Fibroblast of upper back skin (primary cell): ENCODE data around the gene TAOK1.

Experiments used
- DNase-seq: peaks from one replicate; pipeline ENCODE4 v3.0.0-alpha.2; 2013

The TAOK1 gene

DNA sequence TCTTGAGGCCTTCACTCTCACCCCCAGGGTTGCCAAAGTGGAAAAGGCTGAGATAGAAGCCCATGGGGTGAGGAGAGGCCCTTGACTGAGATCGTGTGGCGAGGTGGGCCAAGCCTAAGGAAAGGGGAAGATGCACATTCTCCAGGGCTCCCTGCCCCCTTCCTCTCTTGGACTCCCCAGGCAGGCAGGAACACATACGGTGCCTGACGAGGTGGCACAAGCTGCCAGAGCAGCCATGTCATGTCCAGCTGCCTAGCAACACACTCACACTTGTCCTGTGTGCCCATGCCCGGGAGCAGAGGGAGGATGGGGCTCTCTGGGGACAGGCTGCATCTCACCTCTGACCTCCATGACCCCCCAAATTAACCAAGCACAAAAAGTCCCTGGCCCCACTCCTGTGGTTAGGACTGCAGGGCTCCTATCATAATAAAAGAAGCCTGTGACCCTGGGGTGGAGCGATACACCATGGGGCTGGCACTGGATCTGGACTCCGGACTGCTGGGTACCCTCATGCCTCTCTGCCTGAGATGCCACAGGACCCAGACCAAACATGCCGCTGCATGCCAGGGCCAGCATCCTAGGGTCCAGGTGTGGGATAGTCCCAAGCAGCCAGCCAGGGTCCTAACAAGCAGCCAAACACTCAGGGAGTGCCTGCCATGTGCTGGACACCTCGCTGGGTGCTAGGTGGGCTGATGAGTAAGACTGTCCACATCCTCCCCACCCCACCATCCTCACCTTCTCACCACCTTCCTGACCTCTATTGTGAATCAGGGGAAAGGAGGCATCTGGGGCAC is 196.7 kb downstream of the TAOK1 start:
- no peak for DNase-seq

DNA sequence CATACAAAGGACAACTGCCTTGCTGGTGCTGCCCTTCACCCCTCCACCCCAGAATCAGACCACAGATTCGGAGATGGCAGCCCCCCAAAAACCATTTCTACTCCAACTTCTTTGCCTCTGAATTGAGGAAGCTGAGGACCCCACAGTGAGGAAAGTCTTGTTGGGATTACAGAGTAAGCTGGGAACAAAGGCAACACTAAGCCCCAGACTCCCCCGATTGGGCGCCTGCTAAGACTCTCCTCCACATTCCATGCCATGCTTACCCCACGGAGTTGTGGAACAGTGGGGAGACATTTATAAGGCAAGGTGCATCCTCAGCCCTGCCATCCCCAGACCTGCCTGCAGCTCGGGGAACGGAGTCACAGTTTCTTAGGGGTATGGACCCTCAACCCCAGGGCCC is 197.4 kb downstream of the TAOK1 start:
- no peak for DNase-seq

DNA sequence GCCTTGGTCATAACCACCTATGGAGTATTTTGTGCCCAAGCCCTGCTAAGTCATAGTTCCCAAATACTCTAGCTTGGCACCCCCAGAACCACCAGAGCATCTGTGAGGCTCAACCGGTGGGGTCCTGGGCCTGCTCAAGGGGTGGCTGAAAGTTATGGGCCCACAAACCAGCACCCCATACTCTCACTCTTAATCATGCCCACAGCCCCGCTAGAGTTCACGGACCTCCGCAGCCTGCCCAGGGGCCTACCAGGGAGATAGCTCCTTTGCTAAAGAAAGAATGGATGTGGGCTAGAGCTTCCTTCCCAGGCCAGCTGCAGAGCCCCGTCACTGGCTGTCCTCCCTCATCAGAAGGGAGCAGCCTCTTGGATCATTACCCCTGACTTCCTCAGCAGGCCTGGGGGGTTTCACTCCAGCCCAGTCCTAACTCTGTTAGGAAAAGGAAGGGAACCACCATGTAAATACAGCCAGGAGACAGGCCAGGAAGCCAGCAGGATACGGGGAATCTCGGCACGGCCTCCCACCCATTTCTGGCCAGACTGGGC is 197.9 kb downstream of the TAOK1 start:
- DNase-seq, result no peak

- DNase-seq, result no peak
Observed at GRCh38 chr17:29588562-29589411, 198.6 kb downstream of the TAOK1 start.

- DNase-seq, result peak; percentile 82
Observed at GRCh38 chr17:29589524-29590410, 199.6 kb downstream of the TAOK1 start, which contains the start of gene GIT1. TSS of gene GIT1 (minus strand) at chr17:29589648. CDS start at chr17:29589378, 270 bp downstream.

GRCh38 chr17:29590411-29591145 is 200.4 kb downstream of the TAOK1 start:
- DNase-seq, result peak; percentile 67

DNA sequence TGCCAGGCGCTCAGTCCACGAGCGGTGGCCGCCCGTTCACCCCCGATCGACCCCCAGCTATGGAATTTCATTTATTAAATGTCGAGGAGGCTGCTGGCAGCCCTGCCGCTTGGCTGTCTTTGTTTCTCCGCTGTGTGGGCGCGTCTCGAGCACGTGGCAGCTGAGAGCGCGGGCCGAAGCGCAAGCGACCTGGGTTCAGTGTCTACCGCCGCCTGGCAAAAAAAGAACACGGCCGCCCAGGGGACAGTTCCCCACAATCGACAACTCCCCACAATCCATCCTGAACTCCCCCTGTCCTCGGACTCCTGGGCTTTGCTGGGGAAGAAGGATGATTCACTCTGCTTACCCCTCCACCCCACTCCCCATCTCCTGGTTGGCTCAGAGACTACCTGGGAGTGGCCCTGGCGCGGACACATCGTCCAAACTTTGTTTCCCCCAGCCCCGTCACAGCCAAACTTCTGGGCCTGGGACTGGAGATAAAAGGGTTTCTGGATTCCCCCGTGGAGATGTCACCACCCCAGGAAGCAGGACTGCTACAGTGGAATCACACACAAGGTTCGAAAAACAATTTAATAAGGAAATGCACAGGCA is 201.1 kb downstream of the TAOK1 start:
- DNase-seq, result peak; percentile 74

DNA sequence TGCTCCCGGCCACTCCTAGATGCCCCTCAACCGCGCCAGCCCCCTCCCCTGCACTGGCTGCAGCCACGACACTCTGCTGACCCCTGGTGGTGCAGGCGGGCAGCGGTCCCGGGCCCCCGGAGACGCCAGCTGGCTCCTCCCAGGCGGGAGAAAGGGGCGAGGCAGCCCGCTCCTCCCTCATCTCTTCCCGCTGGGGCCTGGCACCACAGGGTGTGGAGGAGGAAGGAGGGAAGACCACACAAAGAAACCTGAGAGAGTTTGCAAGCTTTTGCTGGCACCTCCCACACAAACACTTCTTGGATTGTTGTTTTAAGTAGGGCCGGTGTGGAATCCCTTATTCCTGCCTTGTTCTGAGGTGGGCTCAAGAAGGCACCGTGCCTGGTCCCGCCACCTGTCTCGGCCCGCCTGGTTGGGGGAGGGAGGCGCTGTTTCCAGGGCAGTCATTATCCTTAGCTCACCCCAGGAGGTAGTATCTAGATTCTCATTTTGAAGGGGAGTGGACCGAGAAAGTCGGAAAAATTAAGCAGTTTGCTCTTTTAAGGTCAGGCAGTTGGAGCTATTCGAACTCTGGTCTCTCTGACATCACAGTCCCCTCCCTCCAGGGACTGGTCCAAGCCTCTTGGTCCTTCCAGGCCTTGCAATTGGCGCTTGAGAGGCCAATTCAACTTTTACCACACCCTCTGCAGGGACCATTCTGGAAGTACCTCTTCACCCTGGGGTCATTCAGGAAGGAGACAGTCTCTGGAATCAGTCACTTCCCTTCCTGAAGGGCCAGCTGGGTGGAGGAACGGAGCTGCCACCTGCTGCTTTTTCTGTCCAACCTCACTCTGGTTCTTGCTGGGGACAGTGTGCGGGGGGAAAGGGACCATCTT is 201.8 kb downstream of the TAOK1 start:
- peak; percentile 79 for DNase-seq

DNA sequence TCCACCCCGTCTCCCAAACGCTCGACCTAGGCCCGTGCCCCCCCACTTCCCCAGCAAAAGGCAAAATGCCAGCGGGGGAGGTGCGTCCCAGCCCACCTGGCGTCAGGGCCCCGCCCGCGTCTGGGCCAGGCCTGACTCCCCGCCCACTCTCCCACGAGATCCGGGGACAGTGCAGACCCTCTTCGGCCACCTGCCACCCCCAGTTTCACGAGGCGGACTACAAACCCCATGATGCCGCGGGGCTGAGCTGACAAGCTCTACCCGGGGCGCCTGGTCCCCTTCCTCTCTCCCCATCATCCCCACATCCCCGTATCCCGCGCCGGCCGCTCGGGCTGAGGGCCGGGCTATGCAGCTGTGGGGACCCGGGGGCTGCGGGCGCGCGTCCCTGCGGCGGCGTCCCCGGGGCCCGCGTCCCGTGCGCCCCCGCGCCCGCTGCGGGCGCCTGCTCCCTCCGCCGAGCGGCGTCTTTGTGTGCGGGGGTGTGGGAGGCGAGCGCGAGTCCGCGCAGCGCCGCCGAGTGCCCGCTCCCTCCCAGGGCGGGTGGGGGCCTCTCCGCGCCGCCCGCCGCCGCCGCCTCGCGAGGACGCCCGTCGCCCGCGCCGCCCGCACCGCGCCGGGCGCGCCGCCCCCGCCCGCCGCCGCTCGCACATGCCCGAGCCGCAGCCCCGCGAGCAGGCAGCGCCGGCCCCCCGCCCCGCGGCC is 202.8 kb downstream of the TAOK1 start, which contains the start of gene ANKRD13B:
Gene ANKRD13B, plus strand, starts transcription at position 283 of the 702 bp plus-strand sequence. CDS start 490 bp downstream, outside the sequence.
- no peak for DNase-seq

DNA sequence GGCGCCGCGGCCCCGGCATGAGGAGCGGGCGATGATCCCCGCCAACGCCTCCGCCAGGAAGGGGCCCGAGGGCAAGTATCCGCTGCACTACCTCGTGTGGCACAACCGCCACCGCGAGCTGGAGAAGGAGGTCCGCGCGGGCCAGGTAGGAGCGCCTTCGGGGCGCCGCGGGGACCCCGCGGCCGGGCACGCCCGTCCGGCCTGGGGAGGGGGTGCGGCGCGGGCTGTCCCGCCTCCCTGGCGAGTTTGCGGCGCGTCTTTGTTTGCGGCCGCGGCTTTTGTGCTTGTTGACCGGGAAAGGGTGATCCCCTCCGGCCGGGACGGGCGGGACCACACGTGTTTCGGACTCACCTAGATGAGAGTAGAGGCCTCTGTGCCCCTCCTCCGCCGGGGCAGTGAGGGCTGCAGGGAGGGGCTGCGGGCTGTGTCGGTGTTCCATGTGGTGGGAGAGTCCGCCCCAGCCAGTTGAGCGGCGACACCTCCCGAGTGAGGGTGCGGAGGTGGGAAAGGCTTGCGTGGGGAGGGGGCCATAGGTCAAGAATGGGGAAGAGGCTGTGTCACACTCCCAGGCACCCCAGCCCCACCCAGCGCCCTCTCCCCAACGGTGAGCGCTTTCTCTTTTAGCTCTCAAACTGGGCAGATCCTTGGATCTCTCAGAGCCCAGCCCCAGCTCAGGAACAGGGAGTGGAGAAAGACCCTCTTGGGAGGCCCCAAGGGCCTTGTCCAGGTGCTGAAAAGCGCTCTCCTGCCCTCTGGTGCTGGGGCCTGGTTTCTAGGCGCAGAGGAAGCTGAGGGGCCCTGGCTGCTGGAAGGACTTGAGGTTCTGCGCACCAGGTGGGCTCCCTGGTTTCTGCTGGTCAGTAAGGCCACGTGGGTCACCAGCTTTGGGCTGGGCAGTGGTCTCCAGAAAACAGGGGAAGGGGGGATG is 203.7 kb downstream of the TAOK1 start:
- no peak for DNase-seq

DNA sequence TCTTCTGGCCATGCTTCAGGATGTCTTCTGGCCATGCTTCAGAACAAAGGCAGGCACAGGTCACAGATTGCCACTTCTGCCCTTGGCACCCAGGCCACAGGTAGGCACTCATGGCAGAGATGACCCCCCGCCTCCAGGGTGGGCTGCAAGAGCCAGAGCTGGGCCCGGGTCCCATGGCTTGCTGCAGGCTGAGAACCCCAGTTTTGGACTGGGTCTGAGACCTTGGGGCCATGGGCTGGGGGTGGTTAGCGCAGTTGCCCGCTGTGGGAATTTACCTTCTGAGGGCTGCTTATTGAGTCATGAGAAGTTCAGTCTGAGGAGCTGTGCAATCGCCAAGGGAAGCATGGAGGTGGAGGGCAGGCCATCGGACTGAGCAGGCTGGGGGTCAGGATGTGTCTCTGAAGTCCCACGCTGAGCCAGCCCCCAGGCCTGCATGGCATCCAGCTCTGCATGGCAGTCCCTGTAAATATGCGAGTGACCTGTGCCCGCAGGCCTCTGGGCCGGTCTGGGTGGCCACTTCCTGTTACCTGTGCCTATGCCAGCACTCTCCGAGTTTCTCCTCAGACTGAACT is 204.4 kb downstream of the TAOK1 start:
- no peak for DNase-seq

- peak; percentile 38 for DNase-seq
Observed at GRCh38 chr17:29595107-29595942, 205.2 kb downstream of the TAOK1 start.

DNA sequence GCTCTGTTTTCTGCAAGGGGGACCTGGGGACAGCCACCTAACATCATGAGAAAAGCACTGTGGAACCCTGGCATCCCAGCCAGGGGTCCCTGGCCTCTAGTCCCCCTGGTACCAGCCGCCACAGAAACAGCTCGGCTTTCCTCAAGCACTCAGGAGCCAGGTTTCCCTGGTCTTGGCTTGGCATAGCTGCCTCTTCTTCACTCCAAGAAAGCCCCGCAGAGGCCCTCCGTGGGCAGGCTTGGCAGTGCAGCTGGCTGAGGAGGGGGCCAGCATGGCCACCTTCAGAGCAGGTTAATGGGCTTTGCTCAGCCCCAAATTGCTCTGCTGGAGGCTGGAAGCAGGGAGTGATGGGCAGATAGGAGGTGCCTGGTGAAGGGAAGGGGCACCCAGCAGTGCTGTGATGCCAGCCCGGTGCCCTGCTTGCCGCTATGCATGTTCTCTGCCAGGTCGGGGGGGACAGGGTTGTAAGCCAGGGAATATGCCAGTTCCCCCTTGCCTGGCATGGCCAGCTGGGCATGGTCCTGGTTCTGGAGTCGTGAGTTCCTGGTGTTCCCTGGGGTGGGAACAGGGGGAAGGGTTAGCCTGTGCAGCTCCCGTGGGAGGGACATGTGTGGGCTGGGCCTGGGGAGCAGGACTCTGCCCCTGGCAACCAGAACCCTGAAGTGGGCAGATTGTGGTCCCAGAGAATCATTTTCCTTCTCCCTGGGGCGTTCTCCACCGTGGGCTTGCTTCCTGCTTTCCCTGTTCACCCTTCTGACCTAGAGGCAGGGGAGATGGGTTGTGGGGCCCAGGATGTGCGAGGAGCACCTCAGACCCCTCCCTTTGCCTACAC is 206.0 kb downstream of the TAOK1 start:
- DNase-seq, result no peak

- DNase-seq, result no peak
Observed at GRCh38 chr17:29596811-29597210, 206.6 kb downstream of the TAOK1 start.

DNA sequence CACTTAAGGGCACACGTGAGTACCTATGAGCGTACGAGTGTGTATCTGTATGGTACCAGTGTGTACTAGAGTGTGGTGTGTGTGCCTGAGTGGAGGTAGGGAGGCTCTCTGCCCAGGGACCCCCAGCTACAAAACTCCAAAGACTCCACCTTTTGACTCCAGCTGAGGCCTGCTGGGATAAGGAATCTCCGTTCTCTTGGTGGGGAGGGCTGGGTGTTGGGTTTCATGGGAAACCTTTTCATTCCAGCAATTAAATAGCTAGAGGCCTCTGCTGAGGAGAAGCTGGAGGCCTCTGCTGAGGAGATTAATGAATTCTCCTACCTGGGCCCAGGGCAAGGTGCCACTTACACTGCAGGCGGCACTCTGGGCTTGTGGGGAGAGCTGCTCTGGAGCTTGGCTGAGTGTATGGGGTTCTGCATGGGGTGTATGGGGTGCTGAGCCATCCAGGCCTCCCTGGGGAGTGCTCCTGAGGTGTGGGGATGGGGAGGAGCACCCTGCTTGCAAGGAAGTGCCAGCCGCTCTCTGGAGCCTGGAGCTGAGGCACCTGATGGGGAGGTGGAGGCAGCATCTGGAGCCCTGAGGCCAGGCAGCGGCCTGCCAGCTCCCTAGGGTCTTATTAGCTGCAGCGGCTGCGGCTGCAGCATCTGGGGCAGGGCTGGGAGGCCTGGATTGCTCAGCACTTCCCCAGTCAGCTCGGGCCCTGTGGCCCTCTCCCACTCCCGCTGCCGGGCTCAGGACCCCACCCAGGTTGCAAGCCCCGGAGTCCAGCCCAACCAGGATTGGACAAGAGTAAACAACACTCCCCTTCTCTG is 207.4 kb downstream of the TAOK1 start:
- no peak for DNase-seq
